Glomerular visceral epithelial cell (primary cell): ENCODE results near the gene RANBP10.
"Not testable (repeated sequence)": the region's sequence is repeated elsewhere in the genome, so short reads cannot be mapped to it uniquely, and the experiment has no call there.

Experiments used
- DNase-seq: peaks from one replicate; pipeline ENCODE4 v3.0.0-alpha.2; 2016; ENCODE audit errors: extremely low spot score

The RANBP10 gene

DNA sequence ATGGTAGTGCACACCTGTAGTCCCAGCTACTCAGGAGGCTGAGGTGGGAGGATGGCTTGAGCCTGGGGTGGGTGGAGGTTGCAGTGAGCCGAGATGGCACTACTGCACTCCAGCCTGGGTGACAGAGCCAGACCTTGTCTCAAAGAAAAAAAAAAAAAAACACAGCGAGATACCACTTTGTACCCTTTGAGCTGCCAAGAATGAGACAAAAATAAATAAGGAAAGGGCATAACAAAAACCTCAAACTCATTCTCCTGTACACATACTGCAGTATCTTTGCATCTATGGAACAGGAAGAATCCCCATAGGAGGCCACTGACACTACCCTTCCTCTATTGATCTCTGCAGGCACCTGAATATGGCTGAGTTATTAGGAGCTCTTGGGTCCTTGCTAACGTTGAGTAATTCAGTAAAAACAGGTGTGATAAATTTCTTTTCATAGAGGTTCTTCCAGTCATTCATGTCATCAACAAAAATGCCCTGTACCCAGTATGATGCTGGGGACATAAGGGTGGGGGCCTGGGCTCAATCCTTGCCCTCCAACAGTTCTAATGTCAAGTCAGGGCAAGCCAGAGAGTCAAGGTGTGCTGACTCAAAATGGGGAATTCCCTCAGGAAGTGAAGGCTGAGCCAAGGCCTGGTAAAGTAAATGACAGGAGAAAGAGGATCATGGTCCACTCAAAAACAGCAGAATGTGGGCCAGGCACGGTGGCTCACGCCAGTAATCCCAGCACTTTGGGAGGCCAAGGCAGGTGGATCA, 26.9 kb downstream of the RANBP10 start:
- DNase-seq: no peak

DNA sequence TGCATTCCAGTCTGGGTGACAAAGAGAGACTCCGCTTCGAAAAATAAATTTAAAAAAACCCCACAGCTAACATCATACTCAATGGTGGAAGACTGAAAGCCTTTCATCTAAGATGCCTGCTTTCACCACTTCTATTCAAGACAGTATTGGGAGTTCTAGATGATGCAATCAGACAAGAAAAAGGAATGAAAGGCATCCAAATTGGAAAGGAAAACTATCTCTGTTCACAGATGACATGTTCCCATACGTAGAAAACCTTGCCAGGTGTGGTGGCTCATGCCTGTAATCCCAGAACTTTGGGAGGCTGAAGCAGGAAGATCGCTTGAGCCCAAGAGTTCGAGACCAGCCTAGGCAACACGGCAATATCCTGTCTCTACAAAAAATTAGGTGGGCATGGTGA, 31.1 kb downstream of the RANBP10 start:
- DNase-seq: no peak

- no peak for DNase-seq
Measured at GRCh38 chr16:67774457-67774853, 31.9 kb downstream of the RANBP10 start.

DNA sequence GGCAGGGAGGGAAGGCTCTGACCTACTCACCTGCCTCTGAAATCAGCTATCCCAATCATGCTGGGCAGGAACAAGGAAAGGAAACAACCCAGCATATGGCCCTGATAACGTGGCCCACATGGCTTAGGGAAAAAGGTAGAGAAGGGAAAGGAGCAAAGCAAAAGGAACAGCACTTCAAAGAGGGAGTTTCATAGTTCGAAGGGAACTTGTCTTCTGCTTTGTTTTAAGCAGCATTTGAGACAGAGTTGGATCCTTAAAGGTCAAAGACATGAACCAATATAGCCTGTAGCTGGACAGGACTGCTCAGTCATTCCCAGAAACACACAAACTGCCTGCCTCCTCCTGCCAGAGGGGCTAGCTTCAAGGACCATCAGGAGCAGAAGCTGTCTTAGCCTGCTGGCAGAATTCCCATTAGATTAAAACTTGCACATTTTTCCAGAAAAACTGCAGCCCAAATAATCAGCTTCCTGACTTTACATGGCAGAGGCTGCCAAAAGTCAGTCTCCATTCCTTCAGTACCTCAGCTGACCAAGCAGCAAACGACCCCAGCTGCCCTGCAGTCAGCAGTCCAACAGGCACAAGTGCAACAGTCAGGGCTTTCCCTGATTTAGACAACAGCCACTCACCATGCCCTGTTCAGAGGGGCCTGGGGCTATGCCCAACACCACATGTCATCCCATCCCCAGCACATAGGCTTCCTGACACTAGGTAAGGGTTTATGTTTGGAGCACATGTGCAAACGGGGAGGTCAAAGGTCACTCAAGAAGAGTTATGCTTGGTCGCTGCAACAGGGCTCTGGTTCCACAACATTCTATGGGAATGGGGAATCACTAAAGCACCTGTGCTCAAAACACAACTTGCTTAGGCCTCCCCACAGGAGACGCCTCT, 32.5 kb downstream of the RANBP10 start:
- no peak for DNase-seq

- DNase-seq: no peak
Measured at GRCh38 chr16:67773099-67773498, 33.3 kb downstream of the RANBP10 start.

GRCh38 chr16:67770346-67770991, 35.9 kb downstream of the RANBP10 start:
- no peak for DNase-seq

- peak; percentile 46 for DNase-seq
Measured at GRCh38 chr16:67767953-67768352, 38.4 kb downstream of the RANBP10 start.

DNA sequence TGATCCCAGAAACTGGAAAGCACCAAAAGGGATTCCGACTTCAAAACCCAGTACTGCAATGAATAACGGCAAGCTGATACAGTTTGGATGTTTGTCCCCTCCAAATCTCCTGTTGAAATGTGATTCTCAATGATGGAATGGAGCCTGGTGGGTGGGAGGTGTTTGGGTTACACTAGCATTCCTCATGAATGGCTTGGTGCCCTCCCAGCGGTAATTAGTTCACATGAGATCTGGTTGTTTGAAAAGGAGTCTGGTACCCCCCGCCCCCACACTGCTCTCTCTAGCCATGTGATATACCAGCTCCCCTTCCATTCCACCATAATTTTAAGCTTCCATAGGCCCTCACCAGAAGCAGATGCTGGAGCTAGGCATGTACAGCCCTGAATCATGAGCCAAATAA, 40.1 kb downstream of the RANBP10 start:
- DNase-seq: no peak

GRCh38 chr16:67764158-67764667, 42.1 kb downstream of the RANBP10 start:
- no peak for DNase-seq

DNA sequence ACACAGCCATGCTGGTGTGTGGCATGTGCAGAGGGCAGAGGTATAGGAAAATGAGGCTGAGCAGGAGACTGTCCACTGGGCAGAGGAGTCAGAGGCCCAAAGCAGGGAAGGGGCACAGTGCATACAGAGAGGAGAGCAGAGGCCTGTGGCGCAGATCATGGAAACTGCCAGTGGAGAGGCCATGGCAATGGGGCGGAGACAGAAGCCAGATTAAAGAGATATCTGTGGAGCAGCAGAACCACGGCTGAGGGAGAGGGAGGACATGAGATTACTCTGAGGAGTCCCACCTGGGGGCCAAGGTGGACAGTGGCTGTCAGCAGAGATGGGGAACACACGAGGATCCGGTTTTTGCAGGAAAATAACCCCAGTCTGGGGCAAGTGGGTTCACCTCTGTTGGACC, 43.3 kb downstream of the RANBP10 start:
- DNase-seq: no peak

GRCh38 chr16:67762385-67762784, 44.0 kb downstream of the RANBP10 start:
- DNase-seq: no peak

DNA sequence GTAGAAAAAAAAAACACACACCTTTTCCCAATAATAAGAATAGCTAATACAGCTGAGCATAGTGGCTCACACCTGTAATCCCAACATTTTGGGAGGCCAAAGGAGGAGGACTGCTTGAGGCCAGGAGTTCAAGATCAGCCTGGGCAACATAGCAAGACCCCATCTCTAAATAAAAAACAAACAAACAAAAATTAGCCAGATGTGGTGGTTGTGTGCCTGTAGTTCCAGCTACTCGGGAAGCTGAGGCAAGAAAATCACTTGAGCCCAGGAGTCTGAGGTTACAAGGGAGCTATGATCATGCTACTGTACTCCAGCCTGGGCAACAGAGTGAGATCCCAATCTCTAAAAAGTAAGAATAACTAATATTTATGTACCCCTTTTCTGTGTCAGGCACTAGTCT, 44.4 kb downstream of the RANBP10 start:
- DNase-seq: no peak

DNA sequence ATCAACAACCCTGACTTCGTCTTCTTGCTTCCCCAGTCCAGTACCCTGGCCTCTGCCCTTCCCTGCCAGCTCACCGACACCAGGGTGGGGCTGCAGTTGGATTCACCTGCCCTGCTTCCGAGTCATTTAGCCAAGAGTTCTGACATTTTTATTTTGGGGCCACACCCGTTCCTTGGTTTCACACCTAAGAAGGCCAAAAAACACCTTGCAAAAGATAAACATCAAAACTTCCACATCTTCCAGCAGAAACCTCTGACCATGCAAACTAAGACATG, 45.5 kb downstream of the RANBP10 start:
- DNase-seq: no peak

- DNase-seq: no peak
Measured at GRCh38 chr16:67760206-67760955, 46.0 kb downstream of the RANBP10 start.

- DNase-seq: no peak
Measured at GRCh38 chr16:67758966-67759365, 47.4 kb downstream of the RANBP10 start.

GRCh38 chr16:67758006-67758405, 48.4 kb downstream of the RANBP10 start:
- DNase-seq: no peak

DNA sequence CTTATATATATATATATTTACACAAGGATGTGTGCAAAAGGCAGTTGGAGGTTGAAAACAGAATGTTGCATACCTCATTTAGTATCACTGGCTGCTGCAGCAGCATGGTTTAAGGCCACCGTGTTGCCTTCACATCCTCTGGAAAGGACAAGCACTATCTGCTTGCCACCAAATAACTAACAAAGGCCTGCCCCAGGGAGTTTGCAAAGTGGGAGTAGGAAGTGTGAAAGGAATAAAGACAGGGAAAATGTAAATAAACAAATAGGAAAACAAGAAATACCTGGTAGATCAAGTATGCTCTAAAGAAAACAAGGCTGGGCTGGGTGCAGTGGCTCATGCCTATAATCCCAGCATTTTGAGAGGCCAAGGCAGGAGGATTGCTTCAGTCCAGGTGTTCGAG, 53.7 kb downstream of the RANBP10 start:
- no peak for DNase-seq

DNA sequence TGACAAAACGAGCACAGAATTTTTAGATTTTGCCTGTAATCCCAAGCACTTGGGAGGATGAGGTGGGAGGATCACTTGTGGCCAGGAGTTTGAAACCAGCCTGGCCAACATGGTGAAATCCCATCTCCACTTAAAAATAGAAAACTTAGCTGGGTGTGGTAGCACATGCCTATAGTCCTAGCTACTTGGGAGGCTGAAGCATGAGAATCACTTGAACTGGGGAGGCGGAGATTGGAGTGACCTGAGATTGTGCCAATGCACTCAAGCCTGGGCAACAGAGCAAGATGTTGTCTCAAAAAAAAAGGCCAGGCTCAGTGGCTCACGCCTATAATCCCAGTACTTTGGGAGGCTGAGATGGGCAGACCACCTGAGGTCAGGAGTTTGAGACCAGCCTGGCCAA, 55.0 kb downstream of the RANBP10 start:
- DNase-seq: not testable (repeated sequence)

GRCh38 chr16:67750466-67750865, 55.9 kb downstream of the RANBP10 start:
- no peak for DNase-seq

DNA sequence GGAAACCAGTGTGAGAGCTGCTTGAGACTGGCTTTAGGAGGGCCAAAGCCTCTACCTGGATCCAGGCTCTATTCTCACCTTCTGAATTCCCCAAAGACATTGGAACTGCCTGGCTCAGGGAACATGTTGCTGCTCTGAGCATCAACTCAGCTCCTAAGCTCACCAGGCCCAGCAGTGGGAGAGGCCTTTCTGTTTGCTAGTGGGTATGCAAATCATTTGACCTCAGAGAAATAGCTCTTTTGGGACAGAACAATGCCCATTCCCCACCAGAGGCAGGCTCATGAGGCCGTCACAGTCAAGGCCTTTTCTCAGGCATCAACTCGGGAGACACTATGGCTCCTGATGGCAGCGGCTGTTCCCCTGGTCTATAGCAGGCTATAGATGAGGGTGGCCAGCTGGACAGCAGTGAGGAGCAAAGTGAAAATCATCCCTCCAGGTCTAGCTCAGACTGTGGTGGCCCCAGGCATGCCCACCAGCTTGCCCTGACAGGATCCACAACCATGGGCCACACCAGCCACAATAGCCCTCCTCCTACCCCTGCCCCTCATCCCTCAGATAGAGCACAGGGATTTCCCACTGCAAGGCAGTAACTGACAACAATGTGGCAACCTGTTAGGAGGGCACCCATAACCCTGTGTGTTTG, 56.8 kb downstream of the RANBP10 start:
- no peak for DNase-seq

DNA sequence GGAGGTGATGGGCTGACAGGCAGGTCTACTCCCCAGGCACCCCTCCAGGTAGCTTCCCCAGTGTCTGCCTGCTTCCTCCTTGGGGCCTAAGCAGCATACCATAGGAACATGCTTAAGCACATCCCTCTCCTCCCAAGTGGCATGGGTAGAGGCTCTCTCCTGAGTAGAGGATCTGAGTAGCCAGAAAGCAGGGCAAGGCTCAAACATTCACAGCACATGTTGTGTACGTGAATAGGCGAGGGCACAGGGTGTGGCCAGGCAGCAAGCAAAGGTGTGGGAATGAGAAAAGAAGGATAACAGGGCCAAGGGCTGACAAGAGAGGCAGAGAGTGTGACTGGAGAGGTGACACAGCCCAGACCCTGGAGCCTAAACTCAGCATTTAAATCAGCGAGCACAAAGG, 57.5 kb downstream of the RANBP10 start:
- no peak for DNase-seq
